ENCODE results near the gene UBR4.
A peak's percentile ranks its signal among the peaks of the same experiment; 100 is the strongest.

DNA sequence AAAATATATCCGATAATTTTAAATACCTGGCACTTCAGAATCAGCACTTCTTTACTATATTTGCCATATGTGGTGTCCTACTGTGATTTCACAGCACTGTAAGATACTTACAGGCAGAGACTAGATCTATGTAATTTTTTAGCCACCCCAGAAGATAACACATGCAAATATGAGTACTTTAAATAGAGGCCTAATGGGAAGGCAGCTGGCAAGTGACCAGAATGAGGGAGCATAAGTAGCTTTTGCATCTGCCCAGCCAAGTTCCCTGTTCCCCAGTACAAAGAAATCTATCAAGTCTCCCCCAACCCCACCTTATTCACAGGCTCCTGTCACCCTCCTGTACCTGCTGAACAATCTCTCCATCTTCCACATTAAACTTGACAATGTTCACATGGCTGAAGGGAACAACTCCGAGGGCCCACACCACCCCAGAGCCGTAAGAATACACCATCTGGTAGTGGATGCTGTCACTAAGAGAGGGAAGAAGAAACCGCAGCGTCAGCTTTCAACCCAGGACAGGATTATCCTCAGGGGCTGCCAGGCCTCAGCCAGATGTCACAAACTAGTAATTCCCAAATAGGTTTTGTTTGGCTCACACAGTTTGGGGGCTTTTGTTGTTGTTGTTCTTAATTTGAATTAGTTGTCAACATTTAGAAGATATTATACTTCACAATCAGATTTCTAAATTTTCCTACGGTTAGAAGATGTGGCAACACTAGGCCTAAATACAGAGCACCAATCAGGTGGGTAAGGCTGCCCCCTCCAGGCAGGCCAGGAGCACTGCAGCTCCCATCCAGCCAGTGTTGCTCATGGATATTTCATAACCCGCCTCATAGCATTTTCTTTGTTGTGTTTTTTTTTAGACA, 30.8 kb upstream of the UBR4 start:
- TF ChIP-seq POLR2A (IDR thresholded peaks at IDR 0.05): no peak
- TF ChIP-seq, protein P1, sequence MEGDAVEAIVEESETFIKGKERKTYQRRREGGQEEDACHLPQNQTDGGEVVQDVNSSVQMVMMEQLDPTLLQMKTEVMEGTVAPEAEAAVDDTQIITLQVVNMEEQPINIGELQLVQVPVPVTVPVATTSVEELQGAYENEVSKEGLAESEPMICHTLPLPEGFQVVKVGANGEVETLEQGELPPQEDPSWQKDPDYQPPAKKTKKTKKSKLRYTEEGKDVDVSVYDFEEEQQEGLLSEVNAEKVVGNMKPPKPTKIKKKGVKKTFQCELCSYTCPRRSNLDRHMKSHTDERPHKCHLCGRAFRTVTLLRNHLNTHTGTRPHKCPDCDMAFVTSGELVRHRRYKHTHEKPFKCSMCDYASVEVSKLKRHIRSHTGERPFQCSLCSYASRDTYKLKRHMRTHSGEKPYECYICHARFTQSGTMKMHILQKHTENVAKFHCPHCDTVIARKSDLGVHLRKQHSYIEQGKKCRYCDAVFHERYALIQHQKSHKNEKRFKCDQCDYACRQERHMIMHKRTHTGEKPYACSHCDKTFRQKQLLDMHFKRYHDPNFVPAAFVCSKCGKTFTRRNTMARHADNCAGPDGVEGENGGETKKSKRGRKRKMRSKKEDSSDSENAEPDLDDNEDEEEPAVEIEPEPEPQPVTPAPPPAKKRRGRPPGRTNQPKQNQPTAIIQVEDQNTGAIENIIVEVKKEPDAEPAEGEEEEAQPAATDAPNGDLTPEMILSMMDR (IDR thresholded peaks at IDR 0.05): peak; percentile 68 to 90 (median 85)
